Ishikawa (cell line): Measurements from ENCODE around the gene SPATA21.
A peak's percentile ranks its signal among the peaks of the same experiment; 100 is the strongest.

ENCODE experiments used
- EGR1 ChIP-seq: IDR thresholded peaks from 2 replicates; pipeline ENCODE4 v1.6.1; 2012
- EP300 ChIP-seq: IDR thresholded peaks from 2 replicates; pipeline ENCODE4 v1.6.1; 2012; ENCODE audit warnings: borderline replicate concordance
- FOXM1 ChIP-seq: IDR thresholded peaks from 2 replicates; pipeline ENCODE4 v1.6.1; 2012; ENCODE audit warnings: low read depth, borderline replicate concordance
- NFIC ChIP-seq: IDR thresholded peaks from 2 replicates; pipeline ENCODE4 v1.6.1; 2012
- RAD21 ChIP-seq: IDR thresholded peaks from 2 replicates; pipeline ENCODE4 v1.6.1; 2012; ENCODE audit warnings: low read depth
- REST ChIP-seq: IDR thresholded peaks from 2 replicates; pipeline ENCODE4 v1.6.1; 2012; ENCODE audit warnings: low read depth, mild to moderate bottlenecking
- TAF1 ChIP-seq: IDR thresholded peaks from 2 replicates; pipeline ENCODE4 v1.6.1; 2012; ENCODE audit warnings: low read depth, mild to moderate bottlenecking
- TEAD4 ChIP-seq: IDR thresholded peaks from 2 replicates; pipeline ENCODE4 v1.6.1; 2012
- YY1 ChIP-seq: IDR thresholded peaks from 2 replicates; pipeline ENCODE4 v1.6.1; 2012; ENCODE audit warnings: low read depth
- ZBTB7A ChIP-seq: IDR thresholded peaks from 2 replicates; pipeline ENCODE4 v1.6.1; 2012; ENCODE audit warnings: low read depth

DNA sequence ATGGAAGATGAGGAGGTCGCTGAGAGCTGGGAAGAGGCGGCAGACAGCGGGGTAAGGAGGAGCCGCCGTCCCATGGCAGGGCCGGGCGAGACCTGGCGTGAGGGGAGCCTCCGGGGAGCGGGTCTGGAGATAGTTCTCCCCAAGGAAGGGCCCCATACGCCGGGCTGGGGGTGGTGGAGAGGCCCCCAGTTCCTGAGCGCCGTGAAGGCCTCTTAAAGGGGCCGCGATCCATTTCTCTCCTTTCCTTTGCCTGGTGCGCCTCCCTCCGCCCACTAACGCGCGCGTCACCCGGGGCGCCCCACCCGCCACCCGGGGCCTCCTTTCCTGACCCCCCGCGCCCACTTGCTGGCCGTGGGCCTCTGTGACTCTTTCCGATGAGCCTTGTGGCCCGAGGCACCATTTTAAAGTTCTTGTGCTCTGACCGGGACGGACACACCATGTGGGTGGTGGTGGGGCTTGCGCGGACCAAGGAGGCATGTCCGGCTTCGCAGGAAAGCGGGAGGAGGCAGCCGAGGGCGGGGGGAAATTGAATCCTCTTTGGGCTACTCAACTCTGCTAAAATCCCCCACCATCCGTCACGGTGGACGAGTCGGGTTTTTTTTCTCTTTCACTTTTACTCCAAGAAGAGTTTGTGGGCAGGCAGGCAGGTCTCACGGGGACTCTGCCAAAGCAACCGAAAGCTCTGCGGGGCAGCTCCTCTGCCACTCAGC, 69.8 kb downstream of the SPATA21 start:
- TF ChIP-seq EP300 (peak; percentile 30), TAF1 (peak; percentile 67), ZBTB7A (no peak; the same call in 1 of the 2 replicates), YY1 (peak; percentile 9; the same call in 1 of the 2 replicates), TEAD4 (0 out of 2 replicates have a peak, but pooled peaks have one; percentile 11), NFIC (no peak; the same call in 1 of the 2 replicates), EGR1 (0 out of 2 replicates have a peak, but pooled peaks have one; percentile 24), REST (no peak), RAD21 (no peak; the same call in 1 of the 2 replicates), FOXM1 (no peak)
